ENCODE data around the gene TAF1D.
"Not testable (repeated sequence)": the region's sequence is repeated elsewhere in the genome, so short reads cannot be mapped to it uniquely, and the experiment has no call there.

The TAF1D gene

GRCh38 chr11:93741094-93741881, at the start of gene TAF1D, which contains the start of gene C11orf54:
Gene TAF1D (minus strand): TSS chr11:93741495. CDS start chr11:93739304, 2,191 bp downstream.
Gene C11orf54 (plus strand): TSS chr11:93741672. CDS start chr11:93747394, 5,722 bp downstream.
- DNase-seq, result peak; percentile 98

GRCh38 chr11:93784935-93785360, 43.7 kb upstream of the TAF1D start:
- no peak for DNase-seq

- peak; percentile 88 for DNase-seq
Measured at GRCh38 chr11:93784145-93784934, 43.0 kb upstream of the TAF1D start, which contains the start of gene MED17. Gene MED17 (plus strand): TSS chr11:93784282. CDS start chr11:93784514, 232 bp downstream.

- DNase-seq, result no peak
Measured at GRCh38 chr11:93783765-93784144, 42.5 kb upstream of the TAF1D start.

- DNase-seq, result no peak
Measured at GRCh38 chr11:93783362-93783761, 42.1 kb upstream of the TAF1D start.

- no peak for DNase-seq
Measured at GRCh38 chr11:93775289-93775688, 34.0 kb upstream of the TAF1D start.

GRCh38 chr11:93774560-93774959, 33.3 kb upstream of the TAF1D start:
- not testable (repeated sequence) for DNase-seq

- DNase-seq, result no peak
Measured at GRCh38 chr11:93773601-93774200, 32.4 kb upstream of the TAF1D start.

GRCh38 chr11:93773045-93773477, 31.8 kb upstream of the TAF1D start:
- DNase-seq, result no peak

- no peak for DNase-seq
Measured at GRCh38 chr11:93772123-93772522, 30.8 kb upstream of the TAF1D start.

GRCh38 chr11:93770160-93770559, 28.9 kb upstream of the TAF1D start:
- no peak for DNase-seq

GRCh38 chr11:93767018-93767417, 25.7 kb upstream of the TAF1D start:
- DNase-seq, result no peak

- no peak for DNase-seq
Measured at GRCh38 chr11:93766504-93766903, 25.2 kb upstream of the TAF1D start.

- DNase-seq, result no peak
Measured at GRCh38 chr11:93765551-93765950, 24.3 kb upstream of the TAF1D start.

GRCh38 chr11:93761910-93762309, 20.6 kb upstream of the TAF1D start:
- DNase-seq, result no peak

- DNase-seq, result not testable (repeated sequence)
Measured at GRCh38 chr11:93759123-93759522, 17.8 kb upstream of the TAF1D start.

- DNase-seq, result no peak
Measured at GRCh38 chr11:93757924-93758865, 16.9 kb upstream of the TAF1D start.

- no peak for DNase-seq
Measured at GRCh38 chr11:93757301-93757700, 16.0 kb upstream of the TAF1D start.

- no peak for DNase-seq
Measured at GRCh38 chr11:93756748-93757147, 15.5 kb upstream of the TAF1D start.

GRCh38 chr11:93753241-93753640, 11.9 kb upstream of the TAF1D start:
- no peak for DNase-seq

- DNase-seq, result no peak
Measured at GRCh38 chr11:93751001-93751400, 9.7 kb upstream of the TAF1D start.

- no peak for DNase-seq
Measured at GRCh38 chr11:93747122-93747521, 5.8 kb upstream of the TAF1D start.
